Caco-2 (cell line): ENCODE data around the gene COX6A2. TPM values are rescaled to one million over a fixed set of nuclear protein-coding genes. Genes with fewer than 3 reads are reported as not detected.

ENCODE experiments used
- BruUV-seq: library from RNA; stranded (reverse); fragments of 400-500 nt; replicated peaks from 2 replicates; lab custom pipeline; 2021; lab: Mats Ljungman, UMichigan
- CTCF ChIA-PET: fragments of 300-600 bp; sonication (Branson Sonifier 250); formaldehyde crosslinking; loops from one replicate; lab custom pipeline; 2022; ENCODE audit warnings: antibody characterized with exemption; lab: Charles Lee
- POLR2A ChIA-PET: fragments of 300-600 bp; sonication (Branson Sonifier 250); formaldehyde crosslinking; loops from one replicate; lab custom pipeline; 2022; ENCODE audit warnings: antibody characterized with exemption; lab: Charles Lee
- DNase-seq, 2 experiments: peaks; one replicate each; pipeline versions ENCODE4 v3.0.0 to v3.0.0-alpha.2; 2020 to 2022
- H3K27me3 ChIP-seq: replicated peaks from 2 replicates; pipeline ENCODE4 v1.6.0; 2011; ENCODE audit warnings: low read length; ENCODE audit not compliant: control insufficient read depth, insufficient read depth
- H3K36me3 ChIP-seq: 2 replicates; pipeline ENCODE4 v1.5.1; 2011; ENCODE audit warnings: low read length; ENCODE audit not compliant: control insufficient read depth, insufficient read depth
- H3K4me1 ChIP-seq: fragments of 250-450 bp; sonication (Bioruptor Pico); 2 replicates; pipeline ENCODE4 v1.5.1; 2020; ENCODE audit warnings: mild to moderate bottlenecking
- H3K4me3 ChIP-seq: 2 replicates; pipeline ENCODE4 v1.5.1; 2011; ENCODE audit warnings: low read depth, mild to moderate bottlenecking, control low read depth, low read length
- H3K9me3 ChIP-seq: fragments of 250-450 bp; sonication (Bioruptor Pico); 2 replicates; pipeline ENCODE4 v1.5.1; 2020; ENCODE audit warnings: mild to moderate bottlenecking, moderate library complexity
- H3K27ac Mint-ChIP-seq: one replicate; pipeline ENCODE4 v1.8.0; 2022; ENCODE audit warnings: mixed read lengths; ENCODE audit not compliant: unreplicated experiment
- H3K27me3 Mint-ChIP-seq: one replicate; pipeline ENCODE4 v1.8.0; 2022; ENCODE audit warnings: mixed read lengths; ENCODE audit not compliant: insufficient read depth, unreplicated experiment
- H3K36me3 Mint-ChIP-seq: one replicate; pipeline ENCODE4 v1.8.0; 2022; ENCODE audit warnings: mild to moderate bottlenecking, mixed read lengths; ENCODE audit not compliant: insufficient read depth, unreplicated experiment
- H3K4me1 Mint-ChIP-seq: one replicate; pipeline ENCODE4 v1.8.0; 2022; ENCODE audit warnings: low read depth, mixed read lengths; ENCODE audit not compliant: unreplicated experiment
- H3K4me3 Mint-ChIP-seq: one replicate; pipeline ENCODE4 v1.8.0; 2022; ENCODE audit warnings: mild to moderate bottlenecking, moderate library complexity, mixed read lengths; ENCODE audit not compliant: unreplicated experiment
- H3K9me3 Mint-ChIP-seq: one replicate; pipeline ENCODE4 v1.8.0; 2022; ENCODE audit warnings: mixed read lengths; ENCODE audit not compliant: unreplicated experiment
- intact Hi-C: fragments of 100-400 bp; cut with micrococcal nuclease; formaldehyde crosslinking; loops from one replicate; pipeline ENCODE4 v1.10.0; 2022; ENCODE audit not compliant: unreplicated experiment
- total RNA-seq: library from RNA; stranded (reverse); gene quantifications from 2 replicates; pipeline ENCODE4 v1.2.3, GENCODE V29; 2022
- TF ChIP-seq, protein P1 (sequence below), 2 experiments: fragments of 200-600 bp in 1 of 2; IDR thresholded peaks; 1 replicate in 1 of 2; 2 replicates in 1 of 2; pipeline versions ENCODE4 v1.5.1 to v1.8.0; 2011 to 2022; ENCODE audit warnings: antibody characterized with exemption in 1 of 2, control low read depth in 1 of 2, inconsistent platforms in 1 of 2, low read depth in 1 of 2, low read length in 1 of 2, mild to moderate bottlenecking in 1 of 2, moderate library complexity in 1 of 2; ENCODE audit not compliant: insufficient read depth in 1 of 2, severe bottlenecking in 1 of 2, unreplicated experiment in 1 of 2

The COX6A2 gene
- total RNA-seq, 1 experiment from 2014 or later = not detected

DNA sequence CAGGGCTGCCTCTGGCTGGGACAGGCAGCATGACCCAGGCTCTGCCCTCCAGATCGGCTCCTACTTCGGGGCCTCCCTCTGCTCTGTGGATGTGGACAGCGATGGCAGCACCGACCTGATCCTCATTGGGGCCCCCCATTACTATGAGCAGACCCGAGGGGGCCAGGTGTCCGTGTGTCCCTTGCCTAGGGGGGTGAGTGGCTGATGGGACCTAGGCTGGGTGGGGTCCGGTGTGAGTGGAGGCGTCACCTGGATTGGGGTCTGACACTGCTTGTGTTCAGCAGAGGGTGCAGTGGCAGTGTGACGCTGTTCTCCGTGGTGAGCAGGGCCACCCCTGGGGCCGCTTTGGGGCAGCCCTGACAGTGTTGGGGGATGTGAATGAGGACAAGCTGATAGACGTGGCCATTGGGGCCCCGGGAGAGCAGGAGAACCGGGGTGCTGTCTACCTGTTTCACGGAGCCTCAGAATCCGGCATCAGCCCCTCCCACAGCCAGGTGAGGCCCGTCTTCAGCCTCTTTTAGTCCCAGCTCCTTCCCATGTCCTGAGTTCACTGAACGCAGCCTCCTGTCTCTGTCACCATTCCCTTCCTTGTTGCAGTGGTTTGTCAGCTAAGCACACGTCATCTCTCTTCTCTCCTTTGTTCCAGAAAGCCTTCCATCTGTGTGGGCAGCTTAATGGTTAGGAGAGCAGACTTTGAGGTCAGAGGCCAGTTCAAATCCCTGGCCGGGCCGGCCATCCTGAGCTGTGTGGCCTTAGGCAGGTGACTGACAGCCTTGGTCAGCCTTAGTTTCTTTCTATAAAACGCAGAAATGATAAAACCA, 16.9 kb downstream of the COX6A2 start:
- ChIA-PET CTCF (no interaction called here), POLR2A (no interaction called here)
- Histone ChIP-seq H3K4me1 (no peaks in the 10 kb centered on the region), H3K4me3 (no peak overlapping the region), H3K36me3 (no peaks in the 10 kb centered on the region), H3K27me3 (no peaks in the 10 kb centered on the region), H3K9me3 (no peaks in the 10 kb centered on the region)
- H3K27ac Mint-ChIP-seq = no peak overlapping the region
- BruUV-seq = no TSS peak
- intact Hi-C loops = no loop called here
- TF ChIP-seq, protein P1, sequence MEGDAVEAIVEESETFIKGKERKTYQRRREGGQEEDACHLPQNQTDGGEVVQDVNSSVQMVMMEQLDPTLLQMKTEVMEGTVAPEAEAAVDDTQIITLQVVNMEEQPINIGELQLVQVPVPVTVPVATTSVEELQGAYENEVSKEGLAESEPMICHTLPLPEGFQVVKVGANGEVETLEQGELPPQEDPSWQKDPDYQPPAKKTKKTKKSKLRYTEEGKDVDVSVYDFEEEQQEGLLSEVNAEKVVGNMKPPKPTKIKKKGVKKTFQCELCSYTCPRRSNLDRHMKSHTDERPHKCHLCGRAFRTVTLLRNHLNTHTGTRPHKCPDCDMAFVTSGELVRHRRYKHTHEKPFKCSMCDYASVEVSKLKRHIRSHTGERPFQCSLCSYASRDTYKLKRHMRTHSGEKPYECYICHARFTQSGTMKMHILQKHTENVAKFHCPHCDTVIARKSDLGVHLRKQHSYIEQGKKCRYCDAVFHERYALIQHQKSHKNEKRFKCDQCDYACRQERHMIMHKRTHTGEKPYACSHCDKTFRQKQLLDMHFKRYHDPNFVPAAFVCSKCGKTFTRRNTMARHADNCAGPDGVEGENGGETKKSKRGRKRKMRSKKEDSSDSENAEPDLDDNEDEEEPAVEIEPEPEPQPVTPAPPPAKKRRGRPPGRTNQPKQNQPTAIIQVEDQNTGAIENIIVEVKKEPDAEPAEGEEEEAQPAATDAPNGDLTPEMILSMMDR (IDR thresholded peaks at IDR 0.05; ENCODE audit: insufficient read depth in 1 of 2, low read depth in 1 of 2, low read length in 1 of 2, severe bottlenecking in 1 of 2, unreplicated experiment in 1 of 2) = no peak
- H3K4me1 Mint-ChIP-seq = no peaks in the 10 kb centered on the region
- H3K9me3 Mint-ChIP-seq = no peaks in the 10 kb centered on the region
- DNase-seq = no peak
- H3K4me3 Mint-ChIP-seq = no peak overlapping the region
- no peaks in the 10 kb centered on the region for H3K36me3 Mint-ChIP-seq
- peaks cover 31% of the 10 kb centered on the region for H3K27me3 Mint-ChIP-seq

DNA sequence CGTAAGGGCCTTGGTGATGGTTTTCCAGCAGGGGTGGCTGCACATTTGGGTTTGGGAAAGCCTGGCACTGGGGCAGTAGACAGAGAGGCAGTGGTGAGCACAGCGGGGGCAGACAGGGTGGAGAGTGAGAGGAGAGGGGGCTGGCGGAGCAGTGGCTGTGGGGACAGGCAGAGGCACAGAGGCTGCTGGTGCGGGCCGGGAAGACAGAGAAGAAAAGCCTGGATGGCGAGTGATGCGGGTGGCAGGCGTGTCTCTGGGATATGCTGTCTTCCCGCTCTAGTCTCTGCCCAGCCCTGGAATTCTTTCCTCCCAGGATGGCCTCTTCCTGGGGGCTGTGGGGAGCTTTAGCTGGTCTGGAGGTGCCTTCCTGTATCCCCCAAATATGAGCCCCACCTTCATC, 18.1 kb downstream of the COX6A2 start:
- Histone ChIP-seq H3K4me1 (no peaks in the 10 kb centered on the region), H3K9me3 (no peaks in the 10 kb centered on the region), H3K27me3 (no peaks in the 10 kb centered on the region), H3K36me3 (no peaks in the 10 kb centered on the region), H3K4me3 (no peak overlapping the region)
- H3K27ac Mint-ChIP-seq = no peak overlapping the region
- intact Hi-C loops = no loop called here
- POLR2A ChIA-PET = no interaction called here
- BruUV-seq = no TSS peak
- no peak overlapping the region for H3K4me3 Mint-ChIP-seq
- no peaks in the 10 kb centered on the region for H3K36me3 Mint-ChIP-seq
- no peaks in the 10 kb centered on the region for H3K9me3 Mint-ChIP-seq
- TF ChIP-seq, protein P1 (IDR thresholded peaks at IDR 0.05; ENCODE audit: insufficient read depth in 1 of 2, low read depth in 1 of 2, low read length in 1 of 2, severe bottlenecking in 1 of 2, unreplicated experiment in 1 of 2) = no peak
- H3K27me3 Mint-ChIP-seq = peaks cover 25% of the 10 kb centered on the region
- no peak for DNase-seq
- CTCF ChIA-PET = no interaction called here
- no peaks in the 10 kb centered on the region for H3K4me1 Mint-ChIP-seq

DNA sequence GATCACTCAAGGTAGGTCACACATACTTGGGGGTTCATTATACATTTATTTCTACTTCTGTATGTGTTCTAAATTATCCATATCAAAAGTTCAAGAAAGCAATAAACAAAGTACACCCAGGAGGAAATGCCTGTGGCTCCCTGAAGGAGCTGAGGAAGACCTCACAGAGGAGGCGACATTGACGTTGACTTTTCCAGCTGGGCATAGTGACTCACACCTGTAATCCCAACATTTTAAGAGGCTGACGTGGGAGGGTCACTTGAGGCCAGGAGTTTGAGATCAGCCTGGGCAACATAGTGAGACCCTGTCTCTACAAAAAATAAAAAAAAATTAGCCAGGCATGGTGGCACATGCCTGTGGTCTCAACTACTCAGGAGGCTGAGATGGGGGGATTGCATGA, 18.7 kb downstream of the COX6A2 start:
- intact Hi-C loops = no loop called here
- CTCF ChIA-PET = no interaction called here
- peaks cover 25% of the 10 kb centered on the region for H3K27me3 Mint-ChIP-seq
- H3K4me3 ChIP-seq = no peak overlapping the region
- H3K4me3 Mint-ChIP-seq = no peak overlapping the region
- POLR2A ChIA-PET = no interaction called here
- DNase-seq = no peak
- no peaks in the 10 kb centered on the region for H3K9me3 Mint-ChIP-seq
- no peaks in the 10 kb centered on the region for H3K4me1 ChIP-seq
- H3K27me3 ChIP-seq = no peaks in the 10 kb centered on the region
- H3K27ac Mint-ChIP-seq = no peak overlapping the region
- no peaks in the 10 kb centered on the region for H3K9me3 ChIP-seq
- no peaks in the 10 kb centered on the region for H3K36me3 ChIP-seq
- BruUV-seq = no TSS peak
- no peaks in the 10 kb centered on the region for H3K36me3 Mint-ChIP-seq
- TF ChIP-seq, protein P1 (IDR thresholded peaks at IDR 0.05; ENCODE audit: insufficient read depth in 1 of 2, low read depth in 1 of 2, low read length in 1 of 2, severe bottlenecking in 1 of 2, unreplicated experiment in 1 of 2) = no peak
- no peaks in the 10 kb centered on the region for H3K4me1 Mint-ChIP-seq
